Osteoblast (primary cell): ENCODE measurements around the gene HPSE2. TPM values are rescaled to one million over a fixed set of nuclear protein-coding genes. Genes with fewer than 3 reads are reported as not detected.

Experiments
- DNase-seq: peaks from one replicate; pipeline ENCODE4 v3.0.0; 2011; ENCODE audit warnings: low spot score, mixed read lengths; ENCODE audit not compliant: insufficient read length; ENCODE audit errors: missing footprints
- H2AFZ ChIP-seq: 2 replicates; pipeline ENCODE4 v1.6.0; 2011; ENCODE audit warnings: mild to moderate bottlenecking, low read length
- H3K27ac ChIP-seq: 2 replicates; pipeline ENCODE4 v1.5.1; 2011; ENCODE audit warnings: mild to moderate bottlenecking, low read depth, low read length, moderate library complexity
- H3K27me3 ChIP-seq: 2 replicates; pipeline ENCODE4 v1.6.0; 2012; ENCODE audit warnings: mild to moderate bottlenecking, control low read depth, inconsistent platforms, low read length, moderate library complexity; ENCODE audit not compliant: insufficient read depth
- H3K36me3 ChIP-seq: 2 replicates; pipeline ENCODE4 v1.5.1; 2011; ENCODE audit warnings: mild to moderate bottlenecking, low read length, control low read depth, moderate library complexity; ENCODE audit not compliant: insufficient read depth
- H3K4me1 ChIP-seq: 2 replicates; pipeline ENCODE4 v1.5.1; 2011; ENCODE audit warnings: mild to moderate bottlenecking, low read length, control low read depth, moderate library complexity; ENCODE audit not compliant: insufficient read depth
- H3K4me2 ChIP-seq: 2 replicates; pipeline ENCODE4 v1.6.0; 2011; ENCODE audit warnings: mild to moderate bottlenecking, low read length; ENCODE audit not compliant: insufficient read depth
- H3K4me3 ChIP-seq: fragments of 200-600 bp; sonication (generic); 3 replicates; pipeline ENCODE4 v1.5.1; 2012; ENCODE audit warnings: mild to moderate bottlenecking, low read length, inconsistent platforms; ENCODE audit not compliant: insufficient read depth
- H3K79me2 ChIP-seq: 2 replicates; pipeline ENCODE4 v1.6.0; 2012; ENCODE audit warnings: mild to moderate bottlenecking, low read length, control low read depth, inconsistent platforms; ENCODE audit not compliant: insufficient read depth
- H3K9me3 ChIP-seq: 2 replicates; pipeline ENCODE4 v1.5.1; 2011; ENCODE audit warnings: low read depth, low read length, control low read depth
- H4K20me1 ChIP-seq: 2 replicates; pipeline ENCODE4 v1.6.0; 2012; ENCODE audit warnings: mild to moderate bottlenecking, low read length, control low read depth; ENCODE audit not compliant: insufficient read depth
- CTCF ChIP-seq: IDR thresholded peaks from 2 replicates; pipeline ENCODE4 v1.5.1; 2011; ENCODE audit warnings: mild to moderate bottlenecking, low read depth, low read length, moderate library complexity; ENCODE audit errors: extremely low read depth
- total RNA-seq: library from RNA; depleted of rRNA; stranded (reverse); fragments of >200 nt; gene quantifications from 2 replicates; pipeline ENCODE4 v1.2.3, GENCODE V29; 2012

Gene HPSE2
- total RNA-seq, 1 donor: not detected

- no peak overlapping the region for H3K4me2 ChIP-seq
- H4K20me1 ChIP-seq: no peaks in the 10 kb centered on the region
- no peak overlapping the region for H3K4me3 ChIP-seq
- no peaks in the 10 kb centered on the region for H3K9me3 ChIP-seq
- H3K27ac ChIP-seq: no peak overlapping the region
- DNase-seq: no peak
- no peaks in the 10 kb centered on the region for H3K4me1 ChIP-seq
- no peaks in the 10 kb centered on the region for H3K36me3 ChIP-seq
- no peaks in the 10 kb centered on the region for H3K27me3 ChIP-seq
- no peak for TF ChIP-seq CTCF
- no peaks in the 10 kb centered on the region for H3K79me2 ChIP-seq
- no peak overlapping the region for H2AFZ ChIP-seq
These were observed 109.8 kb downstream of the HPSE2 start for GRCh38 chr10:99125879-99126278.

- no peaks in the 10 kb centered on the region for H3K36me3 ChIP-seq
- no peak for TF ChIP-seq CTCF
- no peaks in the 10 kb centered on the region for H3K79me2 ChIP-seq
- no peak overlapping the region for H3K27ac ChIP-seq
- H4K20me1 ChIP-seq: no peaks in the 10 kb centered on the region
- H3K27me3 ChIP-seq: no peaks in the 10 kb centered on the region
- no peak for DNase-seq
- H3K4me3 ChIP-seq: no peak overlapping the region
- no peak overlapping the region for H2AFZ ChIP-seq
- H3K4me1 ChIP-seq: no peaks in the 10 kb centered on the region
- H3K9me3 ChIP-seq: no peaks in the 10 kb centered on the region
- no peak overlapping the region for H3K4me2 ChIP-seq
These were observed 111.3 kb downstream of the HPSE2 start for GRCh38 chr10:99124376-99124775.

- Histone ChIP-seq H2AFZ (no peak overlapping the region), H3K4me1 (no peaks in the 10 kb centered on the region), H3K36me3 (no peaks in the 10 kb centered on the region), H3K79me2 (no peaks in the 10 kb centered on the region), H3K4me2 (no peak overlapping the region), H3K27me3 (no peaks in the 10 kb centered on the region), H3K9me3 (no peaks in the 10 kb centered on the region), H4K20me1 (no peaks in the 10 kb centered on the region), H3K27ac (no peak overlapping the region), H3K4me3 (no peak overlapping the region)
- DNase-seq: no peak
- no peak for TF ChIP-seq CTCF
These were observed 111.8 kb downstream of the HPSE2 start for GRCh38 chr10:99123851-99124250.

DNA sequence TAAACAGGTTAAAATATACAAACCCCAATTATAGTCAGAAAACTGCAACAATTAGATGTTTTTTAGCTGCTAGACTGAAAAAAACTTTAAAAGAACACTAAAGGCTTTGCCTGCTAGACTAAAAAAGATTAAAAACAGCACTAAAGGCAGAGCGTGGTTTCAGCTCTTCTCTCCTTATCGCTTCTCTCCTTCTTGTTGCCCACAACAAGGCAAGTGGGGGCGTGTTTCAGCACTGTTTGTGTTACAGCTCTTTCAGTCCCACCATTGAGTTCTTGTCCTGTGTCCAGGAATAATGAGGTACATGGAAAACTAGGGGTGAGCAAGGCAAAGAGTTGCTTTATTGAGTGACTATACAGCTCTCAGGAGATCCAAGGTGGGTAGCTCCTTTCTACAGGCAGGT lies 112.3 kb downstream of the HPSE2 start:
- Histone ChIP-seq H3K79me2 (no peaks in the 10 kb centered on the region), H3K9me3 (no peaks in the 10 kb centered on the region), H3K4me1 (no peaks in the 10 kb centered on the region), H3K4me2 (no peak overlapping the region), H3K27ac (no peak overlapping the region), H3K36me3 (no peaks in the 10 kb centered on the region), H2AFZ (no peak overlapping the region), H4K20me1 (no peaks in the 10 kb centered on the region), H3K4me3 (no peak overlapping the region), H3K27me3 (no peaks in the 10 kb centered on the region)
- no peak for TF ChIP-seq CTCF
- no peak for DNase-seq
